Activated naive CD4-positive, alpha-beta T cell treated with anti-CD3 and anti-CD28 coated beads, Interleukin-2, amount 50 U/mL, for 16 hours (primary cell): Measurements from ENCODE around the gene LPIN1.

ENCODE experiments used
- DNase-seq: peaks from one replicate; pipeline ENCODE4 v3.0.0-alpha.2; 2020

The LPIN1 gene, protein sequence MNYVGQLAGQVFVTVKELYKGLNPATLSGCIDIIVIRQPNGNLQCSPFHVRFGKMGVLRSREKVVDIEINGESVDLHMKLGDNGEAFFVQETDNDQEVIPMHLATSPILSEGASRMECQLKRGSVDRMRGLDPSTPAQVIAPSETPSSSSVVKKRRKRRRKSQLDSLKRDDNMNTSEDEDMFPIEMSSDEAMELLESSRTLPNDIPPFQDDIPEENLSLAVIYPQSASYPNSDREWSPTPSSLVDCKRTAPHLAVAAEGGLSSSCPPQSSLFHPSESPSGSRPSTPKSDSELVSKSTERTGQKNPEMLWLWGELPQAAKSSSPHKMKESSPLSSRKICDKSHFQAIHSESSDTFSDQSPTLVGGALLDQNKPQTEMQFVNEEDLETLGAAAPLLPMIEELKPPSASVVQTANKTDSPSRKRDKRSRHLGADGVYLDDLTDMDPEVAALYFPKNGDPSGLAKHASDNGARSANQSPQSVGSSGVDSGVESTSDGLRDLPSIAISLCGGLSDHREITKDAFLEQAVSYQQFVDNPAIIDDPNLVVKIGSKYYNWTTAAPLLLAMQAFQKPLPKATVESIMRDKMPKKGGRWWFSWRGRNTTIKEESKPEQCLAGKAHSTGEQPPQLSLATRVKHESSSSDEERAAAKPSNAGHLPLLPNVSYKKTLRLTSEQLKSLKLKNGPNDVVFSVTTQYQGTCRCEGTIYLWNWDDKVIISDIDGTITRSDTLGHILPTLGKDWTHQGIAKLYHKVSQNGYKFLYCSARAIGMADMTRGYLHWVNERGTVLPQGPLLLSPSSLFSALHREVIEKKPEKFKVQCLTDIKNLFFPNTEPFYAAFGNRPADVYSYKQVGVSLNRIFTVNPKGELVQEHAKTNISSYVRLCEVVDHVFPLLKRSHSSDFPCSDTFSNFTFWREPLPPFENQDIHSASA

DNA sequence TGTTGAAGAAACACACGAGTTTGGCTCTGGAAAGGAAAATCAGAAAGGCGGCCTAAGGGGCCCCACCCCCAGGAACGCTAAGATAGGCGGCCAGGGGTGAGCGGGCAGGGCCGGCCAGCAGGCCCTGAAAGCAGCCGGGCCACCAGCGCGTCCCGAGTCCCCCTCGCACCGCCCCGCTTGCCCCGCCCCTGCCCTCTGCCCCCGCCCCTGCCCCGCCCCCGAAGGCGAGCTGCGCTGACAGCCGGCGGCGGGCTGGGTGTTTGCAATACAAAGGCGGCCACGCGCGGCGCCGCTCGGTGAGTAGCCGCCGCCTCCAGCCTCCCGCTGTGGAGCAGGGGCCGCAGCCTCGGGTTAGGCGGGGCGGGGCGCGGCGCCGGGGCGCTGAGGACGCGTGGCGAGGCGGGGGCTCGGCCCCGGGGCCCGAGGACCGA lies at the start of gene LPIN1:
Gene LPIN1 (plus strand): TSS at position 257 of the 431 bp plus-strand sequence. CDS start 18,910 bp downstream, outside the sequence.
- peak; percentile 88 for DNase-seq

GRCh38 chr2:11696736-11697102 lies 49.7 kb upstream of the LPIN1 start:
- no peak for DNase-seq

GRCh38 chr2:11697103-11697871 lies 49.1 kb upstream of the LPIN1 start:
- no peak for DNase-seq

GRCh38 chr2:11698009-11698922 lies 48.2 kb upstream of the LPIN1 start:
- DNase-seq: no peak

GRCh38 chr2:11699686-11700670 lies 46.5 kb upstream of the LPIN1 start:
- no peak for DNase-seq

- no peak for DNase-seq
Measured at GRCh38 chr2:11701206-11701605, 45.2 kb upstream of the LPIN1 start.

GRCh38 chr2:11701751-11702301 lies 44.6 kb upstream of the LPIN1 start:
- no peak for DNase-seq

- no peak for DNase-seq
Measured at GRCh38 chr2:11702946-11703345, 43.5 kb upstream of the LPIN1 start.

DNA sequence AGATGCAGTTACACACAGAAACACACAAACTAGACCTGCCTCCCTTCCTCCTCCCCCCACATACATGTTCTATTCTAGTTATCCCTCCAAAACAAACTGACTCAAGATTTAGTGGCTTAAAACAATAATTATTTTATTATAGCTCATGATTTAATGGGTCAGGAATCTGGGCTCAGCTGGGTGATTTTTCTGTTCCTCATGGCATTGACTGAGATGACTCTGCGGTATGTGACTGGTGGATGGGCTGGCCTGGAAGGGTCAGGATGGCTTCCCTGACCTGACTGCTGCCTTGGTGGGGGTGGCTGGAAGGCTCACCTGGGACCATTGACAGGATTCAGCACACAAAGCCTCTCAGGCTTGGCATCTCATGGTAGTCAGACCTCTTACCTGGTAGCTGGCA lies 42.7 kb upstream of the LPIN1 start:
- DNase-seq: no peak

- no peak for DNase-seq
Measured at GRCh38 chr2:11705063-11705462, 41.4 kb upstream of the LPIN1 start.

DNA sequence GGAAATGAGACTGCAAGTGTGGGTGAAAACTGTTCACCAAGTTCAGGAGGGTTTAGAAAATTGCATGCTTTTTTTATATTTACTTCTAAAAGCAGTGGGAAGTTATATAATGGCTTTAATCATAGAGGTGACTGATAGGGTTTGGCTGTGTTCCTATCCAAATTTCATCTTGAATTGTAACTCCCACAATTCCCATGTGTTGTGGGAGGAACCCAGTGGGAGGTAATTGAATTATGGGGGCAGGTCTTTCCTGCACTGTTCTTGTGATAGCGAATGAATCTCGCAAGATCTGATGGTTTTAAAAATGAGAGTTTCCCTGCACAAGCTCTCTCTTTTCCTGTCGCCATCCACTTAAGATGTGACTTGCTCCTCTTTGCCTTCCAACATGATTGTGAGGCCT lies 40.7 kb upstream of the LPIN1 start:
- no peak for DNase-seq

GRCh38 chr2:11708106-11708505 lies 38.3 kb upstream of the LPIN1 start:
- DNase-seq: no peak

GRCh38 chr2:11709293-11709692 lies 37.1 kb upstream of the LPIN1 start:
- DNase-seq: no peak

DNA sequence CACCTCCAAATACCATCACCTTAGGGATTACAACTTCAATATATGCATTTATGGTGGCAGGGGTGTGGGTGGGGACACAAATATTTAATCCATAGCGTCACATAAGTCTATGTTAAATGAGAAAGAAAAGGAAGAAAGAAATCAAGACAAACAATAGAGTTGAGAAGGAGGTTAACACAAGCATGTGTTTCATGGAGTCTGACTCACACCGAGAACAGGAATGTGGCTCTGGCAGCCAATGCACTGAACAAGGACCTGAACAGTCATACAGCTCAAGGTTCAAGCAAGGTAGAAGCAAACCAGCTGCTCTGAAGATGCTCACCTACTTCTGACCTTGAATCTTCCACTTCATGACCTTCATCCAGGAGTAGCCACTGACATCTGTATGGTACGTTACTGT lies 36.2 kb upstream of the LPIN1 start:
- DNase-seq: no peak

DNA sequence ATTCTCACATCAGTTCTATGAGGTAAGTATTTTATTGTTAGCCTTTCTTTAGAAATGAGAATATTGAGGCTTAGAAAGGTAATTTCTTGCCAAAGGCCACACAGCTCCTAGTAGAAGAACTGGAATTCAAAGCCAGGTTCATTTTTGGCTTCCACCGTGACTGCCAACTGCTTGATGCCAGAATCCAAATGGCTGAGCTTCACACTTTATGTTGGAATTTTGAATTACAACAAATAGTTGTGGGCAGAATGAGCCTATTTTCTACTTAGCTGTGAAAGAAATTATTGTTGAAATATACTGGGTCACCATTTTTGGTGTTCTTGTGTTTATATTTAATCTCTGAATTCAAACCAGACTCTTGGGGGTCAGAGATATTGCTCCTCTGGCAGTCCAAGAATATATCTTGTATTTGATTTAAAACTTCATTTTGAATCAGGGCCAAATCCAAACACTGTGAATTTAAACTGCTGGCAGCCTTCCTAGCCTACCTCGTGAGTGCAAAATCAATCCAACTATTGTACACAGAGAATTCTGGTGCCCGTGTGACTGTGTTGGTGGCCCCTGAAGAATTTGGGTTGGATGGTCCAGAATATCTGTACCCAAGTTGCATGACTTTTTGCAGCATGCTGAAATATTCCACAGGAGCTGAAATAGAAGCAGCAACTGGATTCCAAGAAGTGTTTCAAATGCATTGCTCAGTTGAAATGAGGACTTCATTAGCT lies 35.6 kb upstream of the LPIN1 start:
- DNase-seq: no peak

DNA sequence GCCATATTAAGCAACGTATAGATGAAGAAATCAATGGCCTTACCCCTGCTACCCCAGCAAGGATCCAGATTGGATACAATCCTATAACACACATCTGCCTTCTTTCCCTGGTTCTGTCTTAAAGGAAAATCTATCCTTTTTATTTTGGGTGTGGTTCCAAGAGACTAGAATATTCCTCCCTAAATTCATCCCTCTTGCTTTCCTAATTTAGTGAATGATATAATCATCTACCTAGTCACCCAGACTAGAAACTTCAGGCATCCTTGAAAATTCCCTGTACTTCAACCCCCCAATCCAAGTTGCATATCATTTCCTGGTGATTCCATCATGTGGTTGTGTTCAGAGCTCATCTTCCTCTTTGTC lies 35.1 kb upstream of the LPIN1 start:
- DNase-seq: no peak

GRCh38 chr2:11711751-11712150 lies 34.7 kb upstream of the LPIN1 start:
- no peak for DNase-seq

- no peak for DNase-seq
Measured at GRCh38 chr2:11712866-11713265, 33.6 kb upstream of the LPIN1 start.

GRCh38 chr2:11713815-11714214 lies 32.6 kb upstream of the LPIN1 start:
- no peak for DNase-seq
